ENCODE data around the gene CALHM4.
"Not testable (repeated sequence)": the region's sequence is repeated elsewhere in the genome, so short reads cannot be mapped to it uniquely, and the experiment has no call there.

Gene CALHM4

DNA sequence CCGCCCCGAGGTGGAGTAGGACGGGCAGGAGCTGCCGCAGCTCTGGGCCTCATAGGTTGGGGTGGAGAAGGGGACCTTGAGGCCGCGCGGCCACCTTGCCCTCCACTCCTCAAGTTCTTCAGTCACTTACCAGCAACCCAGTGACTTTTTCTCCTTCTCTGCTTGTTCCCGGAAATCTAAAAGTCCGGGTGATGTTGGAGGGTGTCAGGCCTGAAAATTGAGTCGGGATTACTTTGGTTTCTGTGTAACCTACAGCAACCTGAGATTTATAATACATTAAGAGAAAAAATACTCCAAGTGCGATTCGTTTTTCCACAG is 18.1 kb downstream of the CALHM4 start:
- peak overlapping the region; percentile 85 for H3K27ac ChIP-seq
- no peak for DNase-seq (ENCODE audit: low read depth, low spot score)

DNA sequence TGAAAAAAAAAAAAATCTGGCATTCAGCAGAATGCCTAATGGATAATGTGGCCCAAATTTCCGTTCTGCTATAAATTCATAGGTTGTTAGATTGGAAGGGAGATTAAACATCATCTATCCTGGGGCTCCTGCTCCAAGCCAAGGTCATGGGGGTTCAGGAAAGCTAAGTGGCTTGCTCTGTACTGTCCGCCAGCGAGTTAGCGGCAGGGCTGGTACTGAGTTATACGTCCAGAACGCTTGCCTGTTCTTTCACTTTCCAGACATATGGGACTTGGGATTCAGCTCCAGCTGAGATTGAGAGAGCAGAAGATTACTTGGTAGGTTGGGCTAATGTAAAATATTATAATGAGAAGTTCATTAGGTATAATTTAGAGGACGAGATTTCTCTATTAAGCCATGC is 18.6 kb downstream of the CALHM4 start:
- peak overlapping the region; percentile 85 for H3K27ac ChIP-seq
- no peak for DNase-seq (ENCODE audit: low read depth, low spot score)

DNA sequence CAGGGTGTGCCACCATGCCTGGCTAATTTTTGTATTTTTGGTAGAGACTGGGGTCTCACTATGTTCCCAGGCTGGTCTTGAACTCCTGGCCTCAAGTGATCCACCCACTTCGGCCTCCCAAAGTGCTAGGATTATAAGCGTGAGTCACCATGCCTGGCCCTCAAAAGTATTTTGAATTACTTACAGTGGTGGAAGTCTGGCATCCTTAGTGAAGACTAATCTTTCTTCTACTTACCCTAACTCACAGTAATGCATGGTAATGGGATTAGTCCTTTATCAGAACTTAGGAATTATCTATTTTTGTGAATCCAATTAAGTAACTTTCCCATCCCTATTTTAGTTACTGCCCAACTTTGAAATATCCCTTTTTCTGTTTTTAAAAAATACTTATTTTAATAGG is 21.7 kb downstream of the CALHM4 start:
- no peak for DNase-seq (ENCODE audit: low read depth, low spot score)
- H3K27ac ChIP-seq: no peak overlapping the region

DNA sequence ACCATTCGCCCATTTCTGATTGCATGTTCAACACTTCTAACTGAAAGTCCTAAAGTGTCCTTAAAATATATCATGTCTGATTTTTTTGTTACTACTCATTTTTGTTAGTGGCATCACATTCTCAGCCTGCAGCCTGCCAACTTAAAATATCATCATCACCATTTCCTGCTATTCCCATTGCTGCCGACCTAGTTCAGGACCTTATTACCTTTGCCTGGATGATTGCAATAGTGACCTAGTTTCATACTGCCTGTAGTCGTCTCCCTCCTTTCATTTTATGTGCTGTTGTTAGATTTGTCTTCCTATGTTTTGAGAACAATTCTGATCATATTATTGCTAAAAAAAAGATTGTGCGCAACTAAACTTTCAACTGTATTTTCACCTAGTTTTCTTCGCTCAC is 23.9 kb downstream of the CALHM4 start:
- H3K27ac ChIP-seq: no peak overlapping the region
- DNase-seq (ENCODE audit: low read depth, low spot score): no peak

DNA sequence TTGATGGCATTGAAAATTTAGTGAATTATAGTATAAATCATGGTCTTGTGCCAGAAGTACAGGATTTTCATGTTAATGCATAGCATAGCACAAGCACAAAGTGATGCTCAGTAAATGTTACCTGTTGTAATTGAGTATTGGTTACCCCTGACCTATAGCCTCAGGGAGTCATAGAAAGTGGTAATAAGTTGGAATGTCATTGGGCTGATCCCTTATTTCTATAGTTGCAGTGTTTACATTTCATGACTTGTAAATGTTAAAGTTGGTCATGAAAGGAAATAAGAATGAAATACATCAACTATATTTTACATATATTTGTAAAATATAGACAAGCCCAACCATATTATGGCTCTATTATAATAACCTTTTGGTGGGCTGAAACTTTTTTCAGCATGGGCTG is 24.8 kb downstream of the CALHM4 start:
- DNase-seq (ENCODE audit: low read depth, low spot score): no peak
- no peak overlapping the region for H3K27ac ChIP-seq

DNA sequence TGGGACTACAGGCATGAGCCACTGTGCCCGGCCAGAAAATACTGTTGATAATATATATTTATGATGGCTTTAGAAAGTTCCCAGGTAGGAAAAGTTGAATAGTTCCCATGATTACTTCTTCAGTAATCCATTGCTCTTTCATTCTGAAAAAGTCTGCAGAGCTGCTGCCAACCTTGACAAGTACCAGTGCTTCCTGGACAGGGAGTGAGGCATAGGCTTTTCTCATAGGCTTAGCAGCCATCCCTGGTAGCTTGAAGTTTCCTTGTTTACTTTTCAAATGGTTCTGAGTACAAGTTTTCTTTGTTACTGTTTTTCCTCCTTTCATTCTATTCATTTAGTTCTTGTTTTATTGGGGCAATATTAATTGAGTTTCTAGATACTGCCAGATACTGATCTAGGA is 25.6 kb downstream of the CALHM4 start:
- no peak overlapping the region for H3K27ac ChIP-seq
- DNase-seq (ENCODE audit: low read depth, low spot score): no peak

DNA sequence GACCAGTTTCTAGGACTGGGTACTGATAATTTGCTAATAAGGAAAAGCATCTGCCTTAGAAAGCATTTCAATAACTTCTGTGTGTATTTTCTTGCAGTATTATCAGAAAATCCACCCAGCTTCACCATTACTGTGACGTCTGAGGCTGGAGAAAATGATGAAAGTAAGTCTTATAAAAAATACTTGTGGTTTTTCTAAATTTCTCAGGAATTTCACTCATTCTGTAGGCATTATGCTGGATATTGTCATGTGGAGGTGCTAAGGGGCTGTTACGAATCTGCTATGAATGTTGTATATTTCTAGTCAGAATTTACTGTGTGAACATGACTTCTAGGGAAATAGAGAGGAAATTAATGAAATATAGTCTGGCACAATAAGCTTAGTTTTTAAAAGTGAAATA is 26.6 kb downstream of the CALHM4 start:
- DNase-seq (ENCODE audit: low read depth, low spot score): no peak
- no peak overlapping the region for H3K27ac ChIP-seq

DNA sequence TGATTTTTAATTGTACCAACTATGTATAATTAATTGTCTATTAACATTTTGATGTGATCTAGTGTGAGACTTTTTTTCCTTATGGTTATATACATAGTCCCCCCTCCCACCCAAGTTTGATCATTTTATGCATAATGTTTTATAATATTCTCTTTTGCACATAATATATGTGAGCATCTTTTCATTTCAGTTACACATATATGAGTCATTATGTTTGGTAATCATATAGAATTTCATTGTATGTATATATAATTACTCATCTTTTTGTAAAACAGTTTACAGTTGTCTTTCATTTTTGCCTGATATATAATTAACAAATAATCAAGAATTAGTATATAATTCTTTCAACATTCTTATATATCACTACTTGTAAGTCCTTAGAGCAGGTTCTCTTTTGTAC is 32.7 kb downstream of the CALHM4 start:
- no peak for DNase-seq (ENCODE audit: low read depth, low spot score)
- H3K27ac ChIP-seq: no peak overlapping the region

DNA sequence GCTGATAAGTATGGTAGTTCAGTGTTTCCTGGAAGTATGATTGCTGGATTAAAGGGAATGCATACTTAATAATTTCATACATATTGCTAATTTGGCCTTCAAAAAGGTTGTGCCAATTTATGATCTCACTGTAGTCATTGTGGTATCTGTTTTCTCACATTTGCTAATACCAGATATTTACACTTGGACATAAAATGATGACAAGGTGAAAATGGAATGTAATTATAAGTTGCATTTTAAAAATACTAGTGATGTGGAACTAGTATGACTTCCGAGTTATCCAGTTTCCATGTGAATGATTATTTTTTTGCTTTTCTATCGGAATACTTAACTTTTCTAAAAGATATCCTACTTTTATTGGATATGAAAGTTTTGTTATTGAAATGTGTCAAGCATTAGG is 33.2 kb downstream of the CALHM4 start:
- no peak for DNase-seq (ENCODE audit: low read depth, low spot score)
- H3K27ac ChIP-seq: no peak overlapping the region

DNA sequence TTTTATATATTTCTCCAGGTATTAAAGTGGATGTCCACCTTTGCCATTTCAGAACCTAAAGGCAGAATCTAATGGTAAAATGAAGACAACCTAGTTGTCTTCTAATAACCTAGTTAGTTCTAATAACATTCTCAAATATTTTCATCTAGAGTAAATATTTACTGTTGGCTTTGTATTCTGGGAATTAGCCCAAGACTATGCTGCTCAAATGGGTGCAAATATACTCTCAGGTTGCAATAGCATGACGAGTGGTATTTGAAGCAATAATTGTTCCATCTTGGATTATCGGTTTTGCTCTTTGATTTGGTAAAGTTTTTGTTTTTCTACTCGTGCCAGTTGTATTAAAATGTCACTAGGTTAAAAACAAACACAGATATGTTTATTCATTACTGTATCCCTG is 41.7 kb downstream of the CALHM4 start:
- H3K27ac ChIP-seq: no peak overlapping the region
- no peak for DNase-seq (ENCODE audit: low read depth, low spot score)

DNA sequence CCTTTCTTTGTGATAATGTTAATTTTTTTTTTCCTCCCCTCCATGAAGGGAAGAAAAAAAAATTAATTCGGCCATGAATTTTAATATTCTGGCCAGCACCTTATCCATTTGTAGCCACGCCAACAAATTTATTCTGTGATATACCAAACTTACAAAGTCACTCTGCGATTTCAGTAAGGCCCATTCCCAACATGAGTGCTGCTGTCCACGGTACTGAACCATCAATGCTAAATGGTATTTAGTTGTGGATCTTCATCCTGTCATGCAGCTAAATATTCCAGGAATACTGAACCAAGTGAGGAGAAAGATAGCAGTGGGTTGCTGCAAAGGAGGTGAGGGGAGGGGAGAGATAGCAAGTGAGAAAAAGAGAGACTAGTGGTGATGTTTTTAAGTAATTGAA is 43.3 kb downstream of the CALHM4 start:
- H3K27ac ChIP-seq: no peak overlapping the region
- DNase-seq (ENCODE audit: low read depth, low spot score): no peak

DNA sequence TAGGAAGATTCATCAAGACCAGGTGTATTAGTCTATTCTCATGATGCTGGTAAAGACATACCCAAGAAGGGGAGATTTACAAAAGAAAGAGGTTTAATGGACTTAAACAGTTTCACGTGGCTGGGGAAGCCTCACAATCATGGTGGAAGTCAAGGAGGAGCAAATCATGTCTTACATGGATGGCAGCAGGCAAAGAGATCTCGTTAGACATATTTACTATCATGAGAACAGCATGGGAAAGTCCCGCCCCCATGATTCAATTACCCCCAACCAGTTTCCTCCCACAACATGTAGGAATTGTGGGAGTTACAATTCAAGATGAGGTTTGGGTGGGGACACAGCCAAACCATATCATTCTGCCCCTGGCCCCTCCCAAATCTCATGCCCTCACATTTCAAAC is 50.4 kb downstream of the CALHM4 start:
- DNase-seq (ENCODE audit: low read depth, low spot score); H3K27ac ChIP-seq: not testable (repeated sequence)

DNA sequence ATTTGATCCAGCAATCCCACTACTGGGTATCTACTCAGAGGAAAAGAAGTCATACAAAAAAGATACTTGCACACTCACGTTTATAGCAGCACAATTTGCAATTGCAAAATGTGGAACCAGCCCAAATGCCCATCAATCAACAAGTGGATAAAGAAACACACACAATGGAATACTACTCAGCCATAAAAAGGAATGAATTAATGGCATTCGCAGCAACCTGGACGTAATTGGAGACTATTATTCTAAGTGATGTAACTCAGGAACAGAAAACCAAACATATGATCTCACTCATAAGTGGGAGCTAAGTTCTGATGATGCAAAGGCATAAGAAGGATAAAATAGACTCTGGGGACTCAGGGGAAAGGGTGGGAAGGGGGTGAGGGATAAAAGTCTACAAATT is 51.3 kb downstream of the CALHM4 start:
- not testable (repeated sequence) for H3K27ac ChIP-seq; DNase-seq (ENCODE audit: low read depth, low spot score)

DNA sequence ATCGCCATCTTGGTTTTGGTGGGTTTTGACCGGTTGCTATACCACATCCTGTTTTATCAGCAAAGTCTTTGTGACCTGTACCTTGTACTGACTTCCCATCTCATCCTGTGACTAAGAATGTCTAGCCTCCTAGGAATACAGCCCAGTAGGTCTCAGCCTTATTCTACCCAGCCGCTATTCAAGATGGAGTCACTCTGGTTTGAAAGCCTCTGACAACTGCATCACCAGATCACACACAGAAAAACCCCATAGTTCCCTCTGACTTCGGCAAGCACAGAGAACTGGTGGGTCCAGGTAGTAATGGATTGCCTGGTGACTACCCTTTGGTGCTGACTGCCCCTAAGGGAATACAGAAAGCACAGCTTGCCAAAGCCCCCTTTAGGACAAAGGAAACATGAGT is 52.4 kb downstream of the CALHM4 start:
- no peak for DNase-seq (ENCODE audit: low read depth, low spot score)
- H3K27ac ChIP-seq: no peak overlapping the region
